Raji (cell line): ENCODE results near the gene STK24.

Source experiments
- POLR2A ChIP-seq: IDR thresholded peaks from 2 replicates; pipeline ENCODE4 v1.6.1; 2011; ENCODE audit warnings: low read depth, low read length, control low read depth; ENCODE audit not compliant: insufficient read depth

The STK24 gene

DNA sequence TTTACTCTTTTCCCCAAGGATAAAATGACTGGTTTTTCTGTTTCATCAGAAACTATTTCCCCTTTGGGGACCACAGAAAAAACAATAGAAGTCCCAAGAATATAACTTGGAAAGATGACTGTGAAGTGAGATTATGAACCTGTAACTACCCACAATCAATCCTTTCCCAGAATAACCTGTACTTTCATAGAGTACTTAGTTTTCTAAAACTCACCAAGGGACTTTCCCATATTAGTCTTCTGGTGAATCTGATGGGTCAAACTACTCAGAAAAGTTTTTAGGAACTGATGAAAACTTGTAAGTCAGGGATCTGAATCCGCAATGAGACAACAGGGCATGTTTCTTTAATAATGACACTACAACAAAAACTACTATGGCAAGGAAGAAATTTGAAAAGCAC lies 62.6 kb downstream of the STK24 start:
- TF ChIP-seq POLR2A: no peak

DNA sequence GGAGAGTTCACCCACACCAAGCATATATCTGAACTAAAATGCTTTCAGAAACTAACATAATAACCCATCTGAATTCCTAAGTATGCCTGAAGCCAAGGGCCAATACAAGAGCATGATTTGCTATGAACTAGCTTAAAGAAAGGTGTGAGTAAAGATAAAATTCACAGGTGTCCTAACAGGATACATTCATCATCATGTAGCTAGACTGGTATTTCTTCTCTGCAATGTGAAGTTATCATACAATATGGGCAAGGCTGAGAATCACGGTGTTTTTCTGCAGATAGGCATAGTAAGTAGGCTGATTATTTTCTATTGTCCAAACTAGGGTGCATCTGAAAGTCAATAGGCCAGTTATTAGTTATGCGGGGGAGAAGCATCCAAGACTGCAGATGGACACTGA lies 63.1 kb downstream of the STK24 start:
- TF ChIP-seq POLR2A: no peak

DNA sequence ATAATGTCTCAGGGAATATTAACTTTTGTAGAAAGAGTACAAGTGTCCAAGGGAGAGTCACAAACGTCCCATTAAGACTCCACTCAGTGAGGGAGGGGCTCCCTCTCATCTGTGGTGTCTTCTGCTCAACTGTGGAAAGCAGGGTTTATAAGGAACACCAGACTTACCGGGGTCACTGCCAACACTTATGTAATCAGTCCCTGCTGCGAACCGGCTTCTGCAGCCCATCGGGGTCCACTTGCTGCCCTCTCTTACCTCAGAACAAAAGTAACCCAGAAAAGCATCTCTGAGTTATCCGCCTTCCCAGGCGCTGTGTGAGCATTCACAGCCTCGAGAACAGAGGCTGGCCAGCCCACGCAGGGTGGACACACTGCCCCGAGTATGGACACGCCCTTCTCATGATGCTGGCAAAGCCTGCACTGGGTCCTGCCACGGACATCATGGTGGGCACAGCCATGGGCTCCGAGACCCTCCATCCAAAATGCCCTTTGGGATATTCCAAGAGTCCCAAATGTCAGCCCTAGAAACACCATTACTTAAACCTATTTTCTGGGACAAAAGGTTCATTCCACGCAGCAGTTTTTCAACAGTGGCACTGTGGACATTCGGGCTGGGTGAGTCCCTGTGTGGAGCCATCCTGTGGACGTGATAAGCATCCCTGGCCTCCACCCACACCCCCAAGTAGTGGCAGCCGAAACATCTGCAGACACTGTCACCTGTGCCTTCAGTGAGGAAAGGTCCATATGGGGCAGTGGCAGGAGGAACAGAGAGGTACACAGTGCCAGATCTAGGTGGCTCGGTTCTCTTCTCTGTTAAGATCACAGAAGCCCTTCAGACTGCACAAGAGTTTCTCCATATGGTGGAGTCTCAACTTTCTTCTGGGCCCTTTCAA lies 63.9 kb downstream of the STK24 start:
- TF ChIP-seq POLR2A: no peak

- no peak for TF ChIP-seq POLR2A
Observed at GRCh38 chr13:98511435-98511834, 65.5 kb downstream of the STK24 start.

- TF ChIP-seq POLR2A: no peak
Observed at GRCh38 chr13:98510156-98510509, 66.8 kb downstream of the STK24 start.

DNA sequence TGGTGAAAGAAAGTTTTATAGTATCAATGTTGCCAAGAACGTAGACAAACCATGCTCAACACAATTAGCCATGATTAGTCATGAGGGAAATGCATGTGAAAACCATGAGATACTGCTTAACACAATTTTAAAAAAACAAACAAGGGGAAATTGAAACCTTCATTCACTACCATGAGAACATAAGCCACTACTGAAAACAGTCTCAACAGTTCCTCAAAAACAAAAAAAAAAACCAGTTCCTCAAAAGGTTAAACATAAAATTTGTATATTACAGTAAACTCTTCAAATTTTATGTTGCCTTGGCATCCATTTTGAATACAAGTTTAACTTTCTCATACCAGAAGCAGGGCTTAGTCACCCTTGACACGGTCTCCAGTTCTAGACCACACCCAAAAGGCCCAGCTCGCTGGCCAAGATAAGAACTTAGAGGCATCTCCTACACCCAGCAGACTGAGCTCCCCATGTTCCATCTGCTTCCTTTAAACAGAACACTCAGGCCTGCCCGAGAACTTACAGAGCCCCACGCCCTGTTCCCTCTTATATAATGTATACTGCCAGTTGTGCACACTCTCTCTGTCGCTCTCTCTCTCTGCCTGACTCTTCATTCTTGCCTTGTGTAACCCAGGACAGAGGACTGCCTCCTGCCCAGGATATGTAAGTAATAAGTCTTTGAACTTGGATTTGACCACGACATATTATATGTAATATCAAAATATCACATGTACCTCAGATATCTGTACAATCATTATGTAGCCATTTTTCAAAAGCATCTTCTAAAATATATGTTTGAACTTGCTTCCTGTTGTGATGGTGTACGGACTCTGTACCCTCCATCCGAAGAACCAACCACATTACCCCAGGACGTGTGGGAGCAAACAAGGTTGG lies 67.4 kb downstream of the STK24 start:
- TF ChIP-seq POLR2A: no peak

DNA sequence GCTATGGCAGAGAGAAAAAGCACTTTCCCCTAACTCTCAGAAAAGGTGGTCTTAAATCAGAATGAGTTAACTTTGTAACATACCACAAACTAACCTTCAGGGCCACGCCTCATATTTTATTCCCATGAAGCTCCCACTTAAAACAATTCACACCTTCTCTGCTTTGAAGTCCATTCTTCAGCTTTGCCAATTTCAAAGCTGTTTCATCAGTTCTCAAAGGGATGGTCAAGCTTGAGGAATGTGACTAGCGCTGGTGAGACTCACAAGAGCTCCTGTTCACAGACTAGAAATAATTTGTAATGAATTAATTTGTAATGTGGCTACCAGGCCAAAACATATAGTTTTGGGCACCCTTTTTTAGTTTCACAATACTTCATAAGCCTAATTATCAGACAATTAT lies 68.2 kb downstream of the STK24 start:
- TF ChIP-seq POLR2A: no peak

DNA sequence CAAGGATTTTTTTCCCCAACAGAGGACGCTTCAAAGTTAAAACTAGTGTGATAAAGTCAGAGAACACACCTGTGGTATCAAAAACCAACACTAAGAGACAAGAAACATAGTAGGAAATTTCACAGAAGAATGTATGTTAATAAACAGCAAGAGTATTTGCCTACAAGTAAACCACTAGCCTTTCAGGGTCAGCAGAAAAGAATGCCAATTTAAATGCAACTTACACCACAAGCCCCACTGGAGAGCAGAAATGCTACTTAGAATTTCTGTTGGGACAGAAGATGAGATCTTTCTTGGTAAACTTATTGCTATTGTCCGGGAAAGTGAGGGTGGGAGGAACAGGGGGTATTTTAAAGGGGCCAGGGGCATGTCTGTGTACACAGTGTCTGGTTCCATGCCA lies 68.6 kb downstream of the STK24 start:
- TF ChIP-seq POLR2A: no peak

DNA sequence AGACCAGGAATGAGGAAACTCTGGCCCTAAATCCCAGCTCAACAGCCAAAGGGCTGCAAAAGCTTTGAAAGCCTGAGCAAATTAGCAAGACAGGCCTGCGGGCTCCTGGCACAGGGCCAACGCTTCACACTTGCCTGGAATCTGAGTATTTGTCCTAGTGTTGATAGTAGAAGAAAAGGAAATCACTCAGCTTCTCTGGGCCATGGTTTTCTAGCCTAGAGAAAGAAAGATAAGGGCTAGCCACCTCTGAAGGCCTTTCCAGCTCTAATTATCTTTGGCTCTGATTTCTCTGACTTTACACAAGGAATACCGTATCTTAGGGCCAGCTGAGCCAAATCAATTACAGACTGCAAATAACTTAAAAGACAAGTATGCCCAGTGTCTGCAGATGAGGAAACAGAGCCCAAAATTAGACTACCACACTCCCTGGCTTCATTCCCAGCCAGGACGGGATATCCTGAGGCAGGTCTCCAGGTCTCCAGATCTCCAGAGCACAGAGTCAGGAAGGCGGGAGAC lies 69.6 kb downstream of the STK24 start:
- no peak for TF ChIP-seq POLR2A

- TF ChIP-seq POLR2A: no peak
Observed at GRCh38 chr13:98506728-98507230, 70.1 kb downstream of the STK24 start.

DNA sequence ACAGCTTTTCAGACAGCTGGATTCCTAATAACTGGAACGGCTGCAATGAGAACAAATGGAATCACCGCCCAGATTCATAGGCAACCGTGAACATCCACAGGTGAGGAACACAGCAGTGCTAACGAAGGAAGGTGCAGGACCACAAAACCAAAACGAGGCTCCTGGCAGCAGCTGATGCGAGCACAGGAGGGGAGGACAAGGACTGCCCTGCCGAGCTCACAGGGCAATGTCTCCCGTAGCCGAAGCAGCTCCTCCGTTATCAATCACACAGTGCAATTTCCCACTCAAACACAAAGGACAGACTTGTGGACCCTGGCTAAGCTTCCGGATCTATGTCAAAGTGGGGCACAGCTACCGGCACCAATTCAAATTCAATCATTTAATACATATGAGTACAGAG lies 70.6 kb downstream of the STK24 start:
- TF ChIP-seq POLR2A: no peak

- TF ChIP-seq POLR2A: no peak
Observed at GRCh38 chr13:98505217-98505616, 71.7 kb downstream of the STK24 start.

- no peak for TF ChIP-seq POLR2A
Observed at GRCh38 chr13:98504371-98504963, 72.4 kb downstream of the STK24 start.

GRCh38 chr13:98504029-98504351 lies 72.9 kb downstream of the STK24 start:
- no peak for TF ChIP-seq POLR2A
